ENCODE data around the gene NPFF.

DNA sequence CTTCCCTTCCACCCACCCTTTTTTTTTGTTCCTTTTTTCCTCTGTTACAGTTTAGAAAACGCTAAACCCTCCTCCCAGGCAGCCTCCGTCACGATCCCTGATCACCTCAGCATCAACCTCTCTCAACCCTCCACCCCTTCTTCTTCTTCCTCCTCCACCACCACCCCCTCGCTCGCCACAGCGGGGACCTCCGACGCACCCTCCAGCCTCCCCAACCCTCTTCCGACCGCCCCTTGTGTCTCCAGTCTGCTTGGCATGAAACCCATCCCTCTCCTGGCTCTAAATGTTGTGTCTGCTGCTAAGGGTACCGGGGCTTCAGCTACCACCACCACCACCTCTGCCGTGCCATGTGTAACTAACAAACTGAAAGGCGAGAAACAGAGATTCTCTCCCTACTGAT lies 32.5 kb downstream of the NPFF start:
- TF ChIP-seq, protein P1, sequence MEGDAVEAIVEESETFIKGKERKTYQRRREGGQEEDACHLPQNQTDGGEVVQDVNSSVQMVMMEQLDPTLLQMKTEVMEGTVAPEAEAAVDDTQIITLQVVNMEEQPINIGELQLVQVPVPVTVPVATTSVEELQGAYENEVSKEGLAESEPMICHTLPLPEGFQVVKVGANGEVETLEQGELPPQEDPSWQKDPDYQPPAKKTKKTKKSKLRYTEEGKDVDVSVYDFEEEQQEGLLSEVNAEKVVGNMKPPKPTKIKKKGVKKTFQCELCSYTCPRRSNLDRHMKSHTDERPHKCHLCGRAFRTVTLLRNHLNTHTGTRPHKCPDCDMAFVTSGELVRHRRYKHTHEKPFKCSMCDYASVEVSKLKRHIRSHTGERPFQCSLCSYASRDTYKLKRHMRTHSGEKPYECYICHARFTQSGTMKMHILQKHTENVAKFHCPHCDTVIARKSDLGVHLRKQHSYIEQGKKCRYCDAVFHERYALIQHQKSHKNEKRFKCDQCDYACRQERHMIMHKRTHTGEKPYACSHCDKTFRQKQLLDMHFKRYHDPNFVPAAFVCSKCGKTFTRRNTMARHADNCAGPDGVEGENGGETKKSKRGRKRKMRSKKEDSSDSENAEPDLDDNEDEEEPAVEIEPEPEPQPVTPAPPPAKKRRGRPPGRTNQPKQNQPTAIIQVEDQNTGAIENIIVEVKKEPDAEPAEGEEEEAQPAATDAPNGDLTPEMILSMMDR (conservative IDR thresholded peaks at IDR 0.05 in 1 of 2, IDR thresholded peaks at IDR 0.05 in 1 of 2; ENCODE audit: low read depth in 1 of 2, low read length in 2 of 2), result no peak
- TF ChIP-seq EZH2 (IDR thresholded peaks at IDR 0.05; ENCODE audit: low read length, missing control alignments), result no peak

All from fibroblast of lung (primary cell).